CD14-positive monocyte (primary cell): ENCODE measurements around the gene BACH1. TPM values are rescaled to one million over a fixed set of nuclear protein-coding genes. Genes with fewer than 3 reads are reported as not detected.

ENCODE experiments used
- DNase-seq, 3 donors: peaks; one replicate each; pipeline ENCODE4 v3.0.0-alpha.2; 2011 to 2022
- H2AFZ ChIP-seq: 2 replicates; pipeline ENCODE4 v1.6.0; 2012; ENCODE audit warnings: mild to moderate bottlenecking, low read depth, low read length, inconsistent platforms; ENCODE audit not compliant: insufficient read depth, poor library complexity, severe bottlenecking
- H3K27ac ChIP-seq, 2 donors: 1 replicate in 1 of 2; 2 replicates in 1 of 2; pipeline ENCODE4 v1.5.1; 2012 to 2013; ENCODE audit warnings: low read length in 2 of 2, control low read depth in 1 of 2, inconsistent platforms in 1 of 2, low read depth in 1 of 2, mild to moderate bottlenecking in 1 of 2
- H3K27me3 ChIP-seq, 2 donors: one replicate each; pipeline versions ENCODE4 v1.6.0 to v1.6.1; 2011 to 2013; ENCODE audit warnings: low read length in 2 of 2; ENCODE audit not compliant: control insufficient read depth in 2 of 2, insufficient read depth in 2 of 2
- H3K36me3 ChIP-seq, 2 donors: replicated peaks in 1 of 2; 1 replicate in 1 of 2; 2 replicates in 1 of 2; pipeline versions ENCODE4 v1.5.1 to v1.6.1; 2012 to 2013; ENCODE audit warnings: low read length in 2 of 2, control low read depth in 1 of 2, inconsistent platforms in 1 of 2, mild to moderate bottlenecking in 1 of 2; ENCODE audit not compliant: insufficient read depth in 2 of 2, control insufficient read depth in 1 of 2
- H3K4me1 ChIP-seq, 2 donors: 1 replicate in 1 of 2; 2 replicates in 1 of 2; pipeline versions ENCODE4 v1.5.1 to v1.6.1; 2012 to 2013; ENCODE audit warnings: low read length in 2 of 2, control low read depth in 1 of 2, inconsistent platforms in 1 of 2, mild to moderate bottlenecking in 1 of 2, moderate library complexity in 1 of 2; ENCODE audit not compliant: insufficient read depth in 2 of 2, control insufficient read depth in 1 of 2
- H3K4me2 ChIP-seq: replicated peaks from 2 replicates; pipeline ENCODE3; 2012; ENCODE audit warnings: low read length, moderate library complexity, mild to moderate bottlenecking; ENCODE audit not compliant: poor library complexity, severe bottlenecking; ENCODE audit errors: extremely low read depth
- H3K4me3 ChIP-seq, 3 experiments: fragments of 200-600 bp in 1 of 3; sonication (generic) in 1 of 3; replicated peaks in 1 of 3; 1 replicate in 2 of 3; 2 replicates in 1 of 3; pipeline ENCODE4 v1.5.1; 2011 to 2013; ENCODE audit warnings: low read length in 3 of 3, mild to moderate bottlenecking in 3 of 3, control low read depth in 2 of 3, low read depth in 2 of 3, inconsistent platforms in 1 of 3, moderate library complexity in 1 of 3
- H3K79me2 ChIP-seq: 2 replicates; pipeline ENCODE4 v1.6.0; 2012; ENCODE audit warnings: mild to moderate bottlenecking, control low read depth, inconsistent platforms, low read length, moderate library complexity; ENCODE audit not compliant: insufficient read depth
- H3K9ac ChIP-seq: 2 replicates; pipeline ENCODE4 v1.6.0; 2017; ENCODE audit warnings: low read length, mild to moderate bottlenecking; ENCODE audit not compliant: insufficient read depth, poor library complexity, severe bottlenecking
- H3K9me3 ChIP-seq, 2 donors: replicated peaks in 1 of 2; 1 replicate in 1 of 2; 2 replicates in 1 of 2; pipeline versions ENCODE4 v1.5.1 to v1.6.1; 2012 to 2013; ENCODE audit warnings: low read length in 2 of 2, control low read depth in 1 of 2; ENCODE audit not compliant: control insufficient read depth in 1 of 2, insufficient read depth in 1 of 2
- H4K20me1 ChIP-seq: 2 replicates; pipeline ENCODE4 v1.6.0; 2012; ENCODE audit warnings: mild to moderate bottlenecking, low read length, control low read depth, moderate library complexity; ENCODE audit not compliant: insufficient read depth
- H3K27ac Mint-ChIP-seq, 7 donors: one replicate each; pipeline ENCODE4 v1.8.0; 2020; ENCODE audit warnings: mild to moderate bottlenecking in 7 of 7, mixed read lengths in 7 of 7, moderate library complexity in 6 of 7, inconsistent platforms in 2 of 7
- H3K27me3 Mint-ChIP-seq, 3 donors: one replicate each; pipeline ENCODE4 v1.8.0; 2021 to 2022; ENCODE audit warnings: low read depth in 3 of 3, mild to moderate bottlenecking in 3 of 3, mixed read lengths in 3 of 3, moderate library complexity in 3 of 3, inconsistent platforms in 1 of 3
- H3K36me3 Mint-ChIP-seq, 2 donors: one replicate each; pipeline ENCODE4 v1.8.0; 2020; ENCODE audit warnings: mixed read lengths in 2 of 2, inconsistent platforms in 1 of 2, mild to moderate bottlenecking in 1 of 2
- H3K4me1 Mint-ChIP-seq: one replicate; pipeline ENCODE4 v1.8.0; 2020; ENCODE audit warnings: mild to moderate bottlenecking, mixed read lengths
- H3K4me3 Mint-ChIP-seq, 2 donors: one replicate each; pipeline ENCODE4 v1.8.0; 2020; ENCODE audit warnings: mild to moderate bottlenecking in 2 of 2, mixed read lengths in 2 of 2, moderate library complexity in 1 of 2
- H3K9me3 Mint-ChIP-seq, 7 donors: one replicate each; pipeline ENCODE4 v1.8.0; 2020 to 2022; ENCODE audit warnings: mixed read lengths in 7 of 7, mild to moderate bottlenecking in 6 of 7, moderate library complexity in 6 of 7, inconsistent platforms in 2 of 7
- CTCF ChIP-seq: fragments of 200-600 bp; IDR thresholded peaks from one replicate; pipeline ENCODE4 v1.8.0; 2022; ENCODE audit warnings: antibody characterized with exemption, mild to moderate bottlenecking
- whole genome bisulfite sequencing: methylation state at CpG from one replicate; pipeline ENCODE4 v1.1.5; 2013; ENCODE audit warnings: missing lambda C conversion rate; ENCODE audit not compliant: insufficient coverage; 5-methylcytosine and 5-hydroxymethylcytosine counted together
- intact Hi-C, 2 donors: fragments of 100-400 bp; cut with micrococcal nuclease; formaldehyde crosslinking; loops; one replicate each; pipeline versions ENCODE4 v1.15.0 to v1.15.1; 2023
- polyA plus RNA-seq, 3 donors: library from polyadenylated mRNA; depleted of rRNA in 1 of 3; unstranded in 2 of 3; stranded (reverse) in 1 of 3; fragments of 300-500 nt in 2 of 3; fragments of >200 nt in 1 of 3; fragmentation: Illumina TruSeq in 2 of 3; gene quantifications; 1 replicate in 2 of 3; 2 replicates in 1 of 3; pipeline ENCODE4 v1.2.3, GENCODE V29; 2012 to 2021

BACH1 gene
- polyA plus RNA-seq, 3 donors: 69.2 to 199 (median 148) TPM

- Histone ChIP-seq H3K4me2 (no peak overlapping the region), H3K9ac (no peak overlapping the region), H2AFZ (no peak overlapping the region), H3K4me3 (no peak overlapping the region), H3K9me3 (no peaks in the 10 kb centered on the region), H3K4me1 (peaks cover 0 to 4% of the 10 kb centered on the region in 2 donors), H3K36me3 (peaks cover 0 to 36% of the 10 kb centered on the region in 2 donors), H3K27me3 (no peaks in the 10 kb centered on the region), H4K20me1 (no peaks in the 10 kb centered on the region), H3K27ac (no peak overlapping the region), H3K79me2 (no peaks in the 10 kb centered on the region)
- no peak for TF ChIP-seq CTCF
- intact Hi-C loops: no loop called here
- no peak overlapping the region for H3K27ac Mint-ChIP-seq
- H3K27me3 Mint-ChIP-seq: peaks cover 0 to 3% (median 0%) of the 10 kb centered on the region in 3 donors
- H3K4me1 Mint-ChIP-seq: peaks cover 9% of the 10 kb centered on the region
- H3K9me3 Mint-ChIP-seq: peaks cover 2 to 7% (median 5%) of the 10 kb centered on the region in 7 donors
- H3K36me3 Mint-ChIP-seq: peaks cover 29 to 39% of the 10 kb centered on the region in 2 donors
- DNase-seq: no peak
- H3K4me3 Mint-ChIP-seq: no peak overlapping the region
- WGBS: no CpG with 5 or more reads among the region's 3 CpGs
These were observed 90.4 kb downstream of the BACH1 start for GRCh38 chr21:29389136-29389535.

- TF ChIP-seq CTCF: no peak
- peaks cover 9% of the 10 kb centered on the region for H4K20me1 ChIP-seq
These were observed 92.1 kb downstream of the BACH1 start for GRCh38 chr21:29390778-29391177.

More at GRCh38 chr21:29390778-29391177, 92.1 kb downstream of the BACH1 start:
- Histone ChIP-seq H3K27me3 (no peaks in the 10 kb centered on the region), H3K4me1 (peaks cover 3 to 9% of the 10 kb centered on the region in 2 donors), H3K36me3 (peaks cover 0 to 25% of the 10 kb centered on the region in 2 donors), H3K4me3 (no peak overlapping the region), H3K79me2 (no peaks in the 10 kb centered on the region), H2AFZ (no peak overlapping the region), H3K9ac (no peak overlapping the region), H3K4me2 (no peak overlapping the region), H3K9me3 (no peaks in the 10 kb centered on the region), H3K27ac (no peak overlapping the region)
- H3K27ac Mint-ChIP-seq: no peak overlapping the region
- intact Hi-C loops: no loop called here
- H3K36me3 Mint-ChIP-seq: peaks cover 29 to 39% of the 10 kb centered on the region in 2 donors
- H3K27me3 Mint-ChIP-seq: peaks cover 0 to 3% (median 0%) of the 10 kb centered on the region in 3 donors
- peaks cover 13% of the 10 kb centered on the region for H3K4me1 Mint-ChIP-seq
- H3K4me3 Mint-ChIP-seq: no peak overlapping the region
- DNase-seq: no peak
- peaks cover 2 to 7% (median 5%) of the 10 kb centered on the region in 7 donors for H3K9me3 Mint-ChIP-seq
- 100% methylated on average over 1 of the region's 2 CpGs for WGBS
